Astrocyte (in vitro differentiated cells and primary cell): ENCODE data around the gene AVEN.

Experiments used
- CTCF ChIP-seq: IDR thresholded peaks from 2 replicates; pipeline ENCODE4 v1.5.1; 2011; ENCODE audit warnings: low read depth, mild to moderate bottlenecking, inconsistent platforms, low read length, moderate library complexity; ENCODE audit not compliant: insufficient read depth
- EZH2 ChIP-seq: IDR thresholded peaks from 2 replicates; pipeline ENCODE4 v1.6.1; 2012; ENCODE audit warnings: mild to moderate bottlenecking, low read length, inconsistent platforms; ENCODE audit not compliant: insufficient read depth

GRCh38 chr15:33830351-33830750 lies 208.7 kb downstream of the AVEN start:
- TF ChIP-seq CTCF (no peak), EZH2 (no peak)
